HG02623 (cell line): Measurements from ENCODE around the gene KREMEN1.
"Not testable (repeated sequence)": the region's sequence is repeated elsewhere in the genome, so short reads cannot be mapped to it uniquely, and the experiment has no call there.

ENCODE experiments used
- ATAC-seq: cut with Tn5 transposase; IDR thresholded peaks from one replicate; pipeline ENCODE4 v1.9.1; 2021; ENCODE audit warnings: moderate library complexity; ENCODE audit not compliant: unreplicated experiment

KREMEN1 gene

GRCh38 chr22:29102300-29102699 lies 29.5 kb downstream of the KREMEN1 start:
- ATAC-seq, result no peak

DNA sequence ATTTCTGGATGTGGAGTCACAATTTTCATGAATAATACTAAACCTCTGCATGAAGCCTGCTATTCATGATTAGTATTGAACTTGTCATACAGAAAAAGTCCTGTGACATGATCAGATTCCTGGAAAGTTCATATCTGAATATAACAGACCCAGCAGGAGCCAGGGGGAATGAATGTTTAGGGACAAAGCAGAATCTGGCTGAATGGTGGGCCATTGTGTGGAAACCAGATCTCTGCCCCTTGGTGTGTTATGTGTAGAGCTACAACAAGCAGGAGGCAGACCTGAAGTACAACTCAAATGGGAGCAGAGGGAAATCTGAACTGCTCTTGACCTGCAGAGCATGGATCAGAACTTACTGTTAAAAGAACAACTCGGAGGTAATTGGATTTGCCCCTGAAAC lies 30.3 kb downstream of the KREMEN1 start:
- ATAC-seq, result no peak

DNA sequence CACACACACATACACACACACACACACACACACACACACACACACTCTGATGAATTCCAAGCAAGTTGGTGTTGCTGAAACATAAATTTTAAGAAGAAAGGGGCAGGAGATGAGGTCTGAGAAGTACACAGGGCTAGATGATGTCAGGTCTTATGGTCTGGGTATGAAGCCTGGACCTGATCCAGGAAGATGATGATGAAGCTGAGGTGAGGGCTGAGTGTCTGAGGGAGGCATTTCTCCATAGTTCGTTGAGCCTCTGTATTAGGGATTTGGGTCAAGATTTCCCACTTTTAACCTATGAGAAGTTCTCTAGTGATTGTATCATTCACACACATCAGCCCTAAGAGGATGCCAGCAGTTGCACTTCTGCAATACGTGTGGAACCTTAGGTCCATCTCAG lies 32.6 kb downstream of the KREMEN1 start:
- no peak for ATAC-seq

GRCh38 chr22:29106839-29107238 lies 34.0 kb downstream of the KREMEN1 start:
- no peak for ATAC-seq

DNA sequence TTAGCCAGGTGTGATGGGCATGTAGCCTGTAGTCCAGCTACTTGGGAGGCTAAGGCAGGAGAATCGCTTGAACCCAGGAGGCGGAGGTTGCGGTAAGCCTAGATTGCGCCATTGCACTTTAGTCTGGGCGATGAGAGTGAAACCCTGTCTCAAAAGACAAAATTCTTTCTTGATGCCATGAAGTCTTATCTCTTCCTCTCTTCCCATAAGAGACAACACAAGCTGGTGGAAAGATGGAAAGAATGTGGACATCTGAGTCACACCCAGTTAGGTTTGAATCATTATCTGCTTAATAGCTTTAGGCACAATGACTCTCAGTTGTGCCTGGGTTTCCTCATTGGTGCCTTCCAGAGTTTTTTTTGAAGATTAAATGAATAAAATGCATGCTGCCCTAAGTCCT lies 35.3 kb downstream of the KREMEN1 start:
- ATAC-seq, result no peak

DNA sequence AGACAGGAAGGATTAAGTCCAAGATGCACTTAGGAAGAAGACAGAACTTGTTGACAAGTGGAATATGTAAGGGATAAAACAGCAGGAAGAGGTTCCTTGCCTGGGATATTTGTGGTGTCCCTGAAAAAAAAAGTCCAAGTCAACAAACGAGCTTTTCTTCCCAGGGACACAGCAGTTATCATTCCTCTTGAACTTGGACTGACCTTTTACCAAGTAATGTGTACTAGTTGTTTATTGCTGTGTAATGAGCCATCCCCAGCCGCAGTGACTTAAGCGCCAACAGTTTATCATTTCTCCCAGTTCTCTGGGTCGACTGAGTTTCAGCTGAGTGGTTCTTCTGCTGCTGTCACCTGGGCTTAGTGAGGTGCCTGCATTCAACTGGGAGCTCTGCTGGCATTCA lies 37.0 kb downstream of the KREMEN1 start:
- ATAC-seq, result no peak

GRCh38 chr22:29110946-29111345 lies 38.1 kb downstream of the KREMEN1 start:
- no peak for ATAC-seq

DNA sequence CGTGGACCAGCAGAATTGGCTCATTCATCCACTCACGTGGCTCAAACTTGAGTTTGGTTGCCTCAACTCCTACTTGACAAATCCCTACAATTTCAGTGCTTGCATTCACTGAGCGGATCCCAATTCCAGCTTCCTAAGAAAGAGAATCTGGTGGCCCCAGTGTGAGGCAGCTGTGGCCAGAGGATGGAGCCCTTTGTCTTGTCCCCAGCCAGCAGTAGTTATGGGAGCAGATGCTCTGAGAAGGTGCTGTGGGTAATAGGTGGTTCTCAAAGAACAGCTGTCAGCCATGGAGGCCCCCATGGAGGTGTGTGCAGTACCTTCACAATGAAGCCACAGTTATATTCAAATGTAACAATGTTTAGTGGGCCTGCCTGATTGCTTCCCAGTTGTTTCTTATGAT lies 39.3 kb downstream of the KREMEN1 start:
- no peak for ATAC-seq

DNA sequence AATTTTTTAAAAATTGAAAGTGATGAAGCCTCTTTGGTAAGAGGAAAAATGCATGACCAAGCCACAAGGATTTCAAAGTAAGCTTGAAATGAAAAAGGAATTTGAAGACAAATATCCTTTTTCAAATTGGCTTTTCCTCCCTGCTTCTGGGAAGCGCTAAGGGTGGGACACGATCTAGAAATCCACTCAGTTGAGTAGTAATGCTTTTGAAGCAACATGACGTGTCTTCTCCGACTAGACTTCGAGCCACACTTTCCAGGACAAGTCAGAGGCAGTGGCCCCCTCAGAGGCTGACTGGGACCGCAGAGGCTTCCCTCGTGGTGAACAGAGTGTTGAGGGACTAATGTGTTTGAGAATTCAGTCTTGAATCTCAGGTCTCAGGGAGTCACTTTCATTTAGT lies 39.8 kb downstream of the KREMEN1 start:
- ATAC-seq, result no peak

DNA sequence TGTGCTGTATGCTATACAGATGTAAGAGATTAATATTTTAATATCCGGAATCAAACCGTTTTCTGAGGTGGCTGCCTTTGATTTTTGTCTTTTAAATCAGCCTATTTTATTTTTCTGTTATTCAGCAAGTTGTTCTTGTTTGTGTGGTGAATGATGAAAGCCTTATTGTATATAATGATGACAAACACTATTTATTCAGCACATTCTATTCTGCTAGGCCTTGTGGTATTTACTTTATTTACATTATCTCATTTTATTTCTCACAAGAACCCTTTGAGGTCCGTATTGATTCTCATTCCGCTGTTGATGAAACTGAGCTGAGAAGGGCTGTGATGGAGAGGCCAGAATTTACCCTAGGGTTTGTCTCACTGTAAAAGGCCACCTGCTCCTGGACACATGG lies 40.5 kb downstream of the KREMEN1 start:
- ATAC-seq, result no peak

GRCh38 chr22:29114392-29114791 lies 41.6 kb downstream of the KREMEN1 start:
- ATAC-seq, result no peak

DNA sequence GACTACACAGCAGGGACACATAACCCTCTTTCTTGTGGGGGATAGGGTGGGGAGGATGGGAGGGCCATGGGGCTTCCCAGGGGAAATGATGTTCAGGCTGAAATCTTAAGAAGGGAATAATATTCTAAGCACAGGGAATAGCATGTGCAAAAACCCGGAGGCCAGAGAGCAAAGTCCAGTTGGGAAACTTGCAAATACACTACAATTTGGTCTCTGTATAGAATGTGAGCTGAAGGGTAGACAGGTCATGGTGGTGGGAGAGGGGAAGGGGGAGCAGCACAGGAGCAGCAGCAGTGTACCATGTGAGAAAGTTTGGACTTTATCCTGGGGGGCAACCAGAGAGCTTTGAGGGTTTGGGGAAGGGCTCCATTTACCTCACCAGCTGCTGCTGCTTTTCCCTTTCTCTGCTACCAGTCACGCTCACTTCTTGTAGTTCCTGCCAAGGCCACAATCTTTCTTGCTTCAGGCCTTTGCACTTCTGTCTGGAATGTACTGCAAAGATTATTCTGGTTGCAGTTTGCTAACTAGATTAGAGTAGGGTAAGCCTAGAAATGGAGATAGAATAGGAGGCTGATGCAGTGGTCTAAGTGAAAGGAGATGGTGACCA lies 43.0 kb downstream of the KREMEN1 start:
- ATAC-seq, result no peak

DNA sequence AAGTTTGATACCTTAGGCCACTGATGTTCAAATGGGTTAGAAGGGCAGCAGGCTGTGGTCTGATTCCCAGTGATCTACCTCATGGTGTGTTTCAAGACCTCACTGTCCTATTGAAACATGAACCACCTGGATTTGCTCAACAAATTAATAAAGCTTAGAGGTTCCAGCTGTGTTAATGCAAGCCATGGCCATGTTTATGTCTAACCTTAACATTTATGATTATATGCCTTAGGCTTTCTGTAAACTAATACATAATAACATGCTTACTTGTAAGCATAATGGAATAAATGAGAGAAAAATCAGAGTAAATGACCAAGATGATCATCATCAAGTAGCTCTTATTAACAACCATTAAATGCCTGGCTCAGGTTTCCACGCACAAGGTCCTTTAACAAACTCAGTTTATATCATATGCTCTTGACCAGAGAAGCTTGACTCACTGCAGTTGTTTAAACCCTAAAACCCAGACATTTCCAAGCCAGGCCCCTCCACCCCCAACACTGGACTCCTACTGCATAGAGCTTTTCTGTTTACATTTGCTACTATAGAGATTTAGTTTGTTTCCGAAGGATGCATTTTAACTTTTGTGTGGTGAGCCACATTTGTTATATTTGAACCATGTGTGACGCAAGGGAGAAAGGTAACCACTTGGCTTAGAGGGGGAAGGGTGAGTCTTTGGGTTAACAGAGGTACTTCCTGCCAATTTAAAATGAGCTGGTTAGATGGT lies 43.7 kb downstream of the KREMEN1 start:
- ATAC-seq, result no peak

DNA sequence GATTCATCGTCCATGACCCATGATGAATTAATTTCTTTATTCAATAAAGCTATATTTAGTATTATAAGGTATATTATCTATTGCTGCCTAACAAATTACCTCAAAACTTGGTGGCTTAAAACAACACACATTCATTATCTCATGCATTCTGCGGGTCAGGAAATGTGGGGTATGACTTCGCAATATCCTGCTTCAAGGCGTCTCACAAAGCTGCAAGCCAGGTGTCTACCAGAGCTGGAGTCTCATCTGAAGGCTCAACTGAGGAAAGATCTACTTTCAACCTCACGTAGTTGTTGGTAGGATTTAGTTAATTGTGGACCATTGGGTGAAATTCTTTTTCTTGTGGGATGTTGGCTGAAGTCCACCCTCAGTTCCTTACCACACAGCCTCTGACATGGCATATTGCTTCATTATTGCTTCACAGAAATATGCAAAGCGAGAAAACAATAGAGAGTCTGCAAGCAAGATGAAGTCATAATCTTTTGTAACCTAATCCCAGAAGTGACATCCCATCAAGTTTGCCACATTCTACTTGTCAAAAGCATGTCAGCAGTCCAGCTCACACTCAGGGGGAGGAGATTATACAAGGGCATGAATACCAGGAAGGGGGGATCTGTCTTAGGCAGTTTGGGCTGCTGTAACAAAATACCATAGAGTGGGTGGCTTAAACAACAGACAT lies 45.1 kb downstream of the KREMEN1 start:
- ATAC-seq, result no peak

GRCh38 chr22:29120098-29120912 lies 47.5 kb downstream of the KREMEN1 start:
- not testable (repeated sequence) for ATAC-seq

DNA sequence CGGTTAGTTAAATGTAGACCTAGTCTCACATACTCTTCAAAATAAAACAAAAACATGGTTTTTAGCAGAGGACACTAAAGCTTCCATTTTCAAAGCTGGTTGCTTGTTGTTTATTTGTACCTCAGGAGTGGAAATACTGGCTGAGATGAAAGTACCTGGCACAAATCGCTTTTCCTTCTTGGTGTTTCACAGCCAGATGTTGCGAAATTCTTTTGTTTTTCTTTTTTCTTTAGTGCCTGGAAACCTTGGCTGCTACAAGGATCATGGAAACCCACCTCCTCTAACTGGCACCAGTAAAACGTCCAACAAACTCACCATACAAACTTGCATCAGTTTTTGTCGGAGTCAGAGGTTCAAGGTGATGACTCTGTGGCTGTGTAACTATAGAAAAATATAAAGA lies 48.3 kb downstream of the KREMEN1 start:
- ATAC-seq, result no peak

- ATAC-seq, result no peak
These were observed 49.2 kb downstream of the KREMEN1 start for GRCh38 chr22:29122041-29122440.

DNA sequence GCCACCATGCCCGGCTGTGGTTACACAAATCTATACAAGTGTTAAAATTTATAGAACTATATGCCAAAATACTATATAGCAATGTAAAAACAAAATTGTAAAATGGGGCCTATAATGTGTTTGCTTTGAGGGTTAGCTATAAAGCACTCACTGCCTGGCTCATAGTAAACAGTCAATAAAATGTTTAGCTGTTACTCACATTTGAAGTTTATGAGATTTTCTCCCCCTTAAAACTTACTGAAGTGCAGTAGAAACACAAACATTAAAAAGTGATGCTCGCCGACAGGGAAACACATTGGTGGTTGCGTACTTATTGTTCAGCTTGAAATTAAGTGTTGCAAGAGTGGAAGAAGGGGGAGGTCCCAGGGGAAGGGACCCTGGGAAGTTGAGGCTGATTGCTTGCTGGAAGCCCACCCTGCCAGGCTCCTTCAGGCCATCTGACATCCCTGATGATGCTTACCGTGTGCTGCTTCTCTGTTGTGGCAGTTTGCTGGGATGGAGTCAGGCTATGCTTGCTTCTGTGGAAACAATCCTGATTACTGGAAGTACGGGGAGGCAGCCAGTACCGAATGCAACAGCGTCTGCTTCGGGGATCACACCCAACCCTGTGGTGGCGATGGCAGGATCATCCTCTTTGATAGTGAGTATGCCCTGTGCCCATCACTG lies 52.1 kb downstream of the KREMEN1 start:
- ATAC-seq, result no peak

GRCh38 chr22:29125443-29125778 lies 52.6 kb downstream of the KREMEN1 start:
- ATAC-seq, result no peak

DNA sequence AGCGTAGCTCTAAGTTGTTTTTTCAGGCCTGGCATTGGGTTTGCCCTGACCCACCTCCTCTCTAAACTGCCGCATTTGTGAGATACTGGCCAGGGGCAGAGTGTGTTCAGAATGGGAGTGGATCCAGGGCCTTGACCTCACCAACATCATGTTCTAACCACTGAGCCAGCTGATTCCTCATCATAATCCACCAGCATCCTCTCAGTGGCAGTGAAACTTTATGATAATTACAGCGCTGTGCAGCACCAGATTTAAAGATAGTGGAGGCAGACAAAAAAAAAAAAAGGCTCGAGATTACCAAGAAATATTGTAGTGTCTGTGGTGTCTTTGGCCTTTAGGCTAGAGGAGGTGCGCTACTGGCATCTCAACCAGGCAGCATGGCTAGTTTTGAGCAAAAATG lies 53.0 kb downstream of the KREMEN1 start:
- ATAC-seq, result no peak
